ENCODE data around the gene UCHL3. TPM values are rescaled to one million over a fixed set of nuclear protein-coding genes. Genes with fewer than 3 reads are reported as not detected.

Gene UCHL3
- total RNA-seq, 1 experiment from 2014 or later, result 50.8 TPM

GRCh38 chr13:75537401-75538365, 11.9 kb upstream of the UCHL3 start, which contains the start of gene COMMD6:
COMMD6 (minus strand) TSS chr13:75537841; CDS start chr13:75537805, 36 bp downstream.
- no peak within 1 kb of the TSS for H3K4ac ChIP-seq (ENCODE audit: low read depth, low read length)

More at GRCh38 chr13:75537401-75538365, 11.9 kb upstream of the UCHL3 start, which contains the start of gene COMMD6:
- no peak within 1 kb of the TSS for H2AK5ac ChIP-seq (ENCODE audit: insufficient read length, low read length)
- no peak within 1 kb of the TSS for H2BK12ac ChIP-seq (ENCODE audit: insufficient read length, low read depth, low read length)
- peaks cover 5 to 9% of the 10 kb centered on the region in 2 experiments for H3K9me3 Mint-ChIP-seq
- H3K27ac Mint-ChIP-seq, result peak within 1 kb of the TSS; percentile 95 to 99 (median 98)
- peak within 1 kb of the TSS; percentile 70 for H3K4me2 ChIP-seq (ENCODE audit: insufficient read depth, insufficient read length, low read length)
- H3K14ac ChIP-seq (ENCODE audit: insufficient read depth, low read length), result peak within 1 kb of the TSS; percentile 33
- no peak within 1 kb of the TSS for H3K56ac ChIP-seq (ENCODE audit: insufficient read length, low read depth, low read length)
- H4K20me1 ChIP-seq (ENCODE audit: control insufficient read depth, insufficient read depth, insufficient read length), result no peaks in the 10 kb centered on the region
- H4K91ac ChIP-seq (ENCODE audit: insufficient read length, low read depth, low read length), result no peak within 1 kb of the TSS
- H2BK5ac ChIP-seq (ENCODE audit: insufficient read length, low read length), result no peak within 1 kb of the TSS
- H3K79me1 ChIP-seq (ENCODE audit: insufficient read depth, low read depth, low read length, poor library complexity, severe bottlenecking), result peaks cover 4% of the 10 kb centered on the region
- peaks cover 15 to 38% (median 23%) of the 10 kb centered on the region in 3 experiments; a peak in 6 of 7 replicates for H3K36me3 Mint-ChIP-seq (ENCODE audit: insufficient read depth in 1 of 3, low read depth in 3 of 3)
- no peak within 1 kb of the TSS for H4K5ac ChIP-seq (ENCODE audit: insufficient read length, low read depth, low read length)
- peak; percentile 95 for DNase-seq
- WGBS (ENCODE audit: extremely low coverage, insufficient read length, low lambda C conversion rate), result no CpG with 5 or more reads among the region's 51 CpGs
- H3K4me1 Mint-ChIP-seq, result peaks cover 17 to 21% of the 10 kb centered on the region in 2 experiments
- no peak within 1 kb of the TSS for H3T11ph ChIP-seq (ENCODE audit: low read length)
- no peaks in the 10 kb centered on the region for H3K27me3 Mint-ChIP-seq (ENCODE audit: low read depth)
- H3K4me3 Mint-ChIP-seq, result peak within 1 kb of the TSS; percentile 94 to 98
- H3K18ac ChIP-seq (ENCODE audit: insufficient read length, low read depth, low read length), result no peak within 1 kb of the TSS
- no peaks in the 10 kb centered on the region for H3K27me3 ChIP-seq (ENCODE audit: insufficient read depth, low read length)
- no peaks in the 10 kb centered on the region; the same call in 1 of the 2 replicates for H3K4me1 ChIP-seq (ENCODE audit: insufficient read depth, low read length)
- peaks cover 2% of the 10 kb centered on the region for H3K23me2 ChIP-seq (ENCODE audit: insufficient read length, low read depth, low read length, poor library complexity, severe bottlenecking)
- H2BK20ac ChIP-seq (ENCODE audit: low read depth, low read length, poor library complexity, severe bottlenecking), result no peak within 1 kb of the TSS
- no peak within 1 kb of the TSS for H2BK15ac ChIP-seq (ENCODE audit: low read depth, low read length)
- no peak within 1 kb of the TSS for H3K23ac ChIP-seq (ENCODE audit: insufficient read length, low read depth, low read length)
- no peak within 1 kb of the TSS for H2AFZ ChIP-seq (ENCODE audit: low read length)
- H3K79me2 ChIP-seq (ENCODE audit: insufficient read depth, low read length), result peaks cover 3% of the 10 kb centered on the region; the same call in 1 of the 2 replicates
- H2BK120ac ChIP-seq (ENCODE audit: low read depth, low read length, poor library complexity, severe bottlenecking), result no peak within 1 kb of the TSS
- TF ChIP-seq, protein P1, sequence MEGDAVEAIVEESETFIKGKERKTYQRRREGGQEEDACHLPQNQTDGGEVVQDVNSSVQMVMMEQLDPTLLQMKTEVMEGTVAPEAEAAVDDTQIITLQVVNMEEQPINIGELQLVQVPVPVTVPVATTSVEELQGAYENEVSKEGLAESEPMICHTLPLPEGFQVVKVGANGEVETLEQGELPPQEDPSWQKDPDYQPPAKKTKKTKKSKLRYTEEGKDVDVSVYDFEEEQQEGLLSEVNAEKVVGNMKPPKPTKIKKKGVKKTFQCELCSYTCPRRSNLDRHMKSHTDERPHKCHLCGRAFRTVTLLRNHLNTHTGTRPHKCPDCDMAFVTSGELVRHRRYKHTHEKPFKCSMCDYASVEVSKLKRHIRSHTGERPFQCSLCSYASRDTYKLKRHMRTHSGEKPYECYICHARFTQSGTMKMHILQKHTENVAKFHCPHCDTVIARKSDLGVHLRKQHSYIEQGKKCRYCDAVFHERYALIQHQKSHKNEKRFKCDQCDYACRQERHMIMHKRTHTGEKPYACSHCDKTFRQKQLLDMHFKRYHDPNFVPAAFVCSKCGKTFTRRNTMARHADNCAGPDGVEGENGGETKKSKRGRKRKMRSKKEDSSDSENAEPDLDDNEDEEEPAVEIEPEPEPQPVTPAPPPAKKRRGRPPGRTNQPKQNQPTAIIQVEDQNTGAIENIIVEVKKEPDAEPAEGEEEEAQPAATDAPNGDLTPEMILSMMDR (conservative IDR thresholded peaks at IDR 0.05), result no peak; the same call in 2 of the 3 replicates
- H3K9ac ChIP-seq (ENCODE audit: extremely low read depth, insufficient read length, low read length), result peak within 1 kb of the TSS; percentile 56
- no peak within 1 kb of the TSS for H4K8ac ChIP-seq (replicated peaks; ENCODE audit: insufficient read length, low read depth, low read length)
- no peak within 1 kb of the TSS for H3K27ac ChIP-seq (ENCODE audit: insufficient read length, low read depth, low read length)
- no peaks in the 10 kb centered on the region for H3K9me3 ChIP-seq (ENCODE audit: control insufficient read depth, low read depth, low read length)

All from H9 (cell line).